ENCODE measurements around the gene VASH2.

The VASH2 gene

GRCh38 chr1:212959266-212960220, 9.2 kb downstream of the VASH2 start:
- no peak for TF ChIP-seq TAF1 (IDR thresholded peaks at IDR 0.05; ENCODE audit: low read depth)
- no peak for TF ChIP-seq TCF12 (IDR thresholded peaks at IDR 0.05; ENCODE audit: low read depth)

GRCh38 chr1:212960932-212961331, 10.6 kb downstream of the VASH2 start:
- no peak for TF ChIP-seq YY1 (IDR thresholded peaks at IDR 0.05; ENCODE audit: low read depth)
- TF ChIP-seq TAF1 (IDR thresholded peaks at IDR 0.05; ENCODE audit: low read depth) = no peak
- TF ChIP-seq FOXM1 (IDR thresholded peaks at IDR 0.05; ENCODE audit: borderline replicate concordance, low read depth) = no peak
- no peak for TF ChIP-seq EGR1 (IDR thresholded peaks at IDR 0.05)
- no peak for TF ChIP-seq MAX (IDR thresholded peaks at IDR 0.05)
- TF ChIP-seq TEAD4 (IDR thresholded peaks at IDR 0.05) = no peak
- no peak for TF ChIP-seq REST (IDR thresholded peaks at IDR 0.05; ENCODE audit: low read depth)
- TF ChIP-seq RAD21 (IDR thresholded peaks at IDR 0.05; ENCODE audit: low read depth) = no peak
- TF ChIP-seq ZBTB7A (IDR thresholded peaks at IDR 0.05; ENCODE audit: low read depth) = no peak
- TF ChIP-seq NFIC (IDR thresholded peaks at IDR 0.05) = no peak
- TF ChIP-seq CEBPB (IDR thresholded peaks at IDR 0.05) = no peak
- no peak for TF ChIP-seq CREB1 (IDR thresholded peaks at IDR 0.05; ENCODE audit: low read depth)
- TF ChIP-seq TCF12 (IDR thresholded peaks at IDR 0.05; ENCODE audit: low read depth) = no peak
- TF ChIP-seq USF1 (IDR thresholded peaks at IDR 0.05) = no peak
- no peak for TF ChIP-seq EP300 (IDR thresholded peaks at IDR 0.05; ENCODE audit: borderline replicate concordance)

- no peak for TF ChIP-seq CEBPB (IDR thresholded peaks at IDR 0.05)
- TF ChIP-seq TCF12 (IDR thresholded peaks at IDR 0.05; ENCODE audit: low read depth) = no peak
- TF ChIP-seq ZBTB7A (IDR thresholded peaks at IDR 0.05; ENCODE audit: low read depth) = no peak
- TF ChIP-seq RAD21 (IDR thresholded peaks at IDR 0.05; ENCODE audit: low read depth) = no peak
- no peak for TF ChIP-seq TAF1 (IDR thresholded peaks at IDR 0.05; ENCODE audit: low read depth)
- no peak for TF ChIP-seq EGR1 (IDR thresholded peaks at IDR 0.05)
- TF ChIP-seq CREB1 (IDR thresholded peaks at IDR 0.05; ENCODE audit: low read depth) = no peak
Observed at GRCh38 chr1:212962509-212962908, 12.2 kb downstream of the VASH2 start.

- TF ChIP-seq USF1 (IDR thresholded peaks at IDR 0.05) (no peak), EP300 (IDR thresholded peaks at IDR 0.05; ENCODE audit: borderline replicate concordance) (no peak), FOXM1 (IDR thresholded peaks at IDR 0.05; ENCODE audit: borderline replicate concordance, low read depth) (no peak), EGR1 (IDR thresholded peaks at IDR 0.05) (no peak), YY1 (IDR thresholded peaks at IDR 0.05; ENCODE audit: low read depth) (no peak), RAD21 (IDR thresholded peaks at IDR 0.05; ENCODE audit: low read depth) (no peak)
Observed at GRCh38 chr1:212964102-212964501, 13.8 kb downstream of the VASH2 start.

GRCh38 chr1:212966616-212967015, 16.3 kb downstream of the VASH2 start:
- TF ChIP-seq TEAD4 (IDR thresholded peaks at IDR 0.05) = no peak
- TF ChIP-seq TCF12 (IDR thresholded peaks at IDR 0.05; ENCODE audit: low read depth) = no peak
- no peak for TF ChIP-seq YY1 (IDR thresholded peaks at IDR 0.05; ENCODE audit: low read depth)
- no peak for TF ChIP-seq USF1 (IDR thresholded peaks at IDR 0.05)
- TF ChIP-seq CREB1 (IDR thresholded peaks at IDR 0.05; ENCODE audit: low read depth) = no peak
- TF ChIP-seq MAX (IDR thresholded peaks at IDR 0.05) = no peak
- TF ChIP-seq CEBPB (IDR thresholded peaks at IDR 0.05) = no peak
- no peak for TF ChIP-seq NFIC (IDR thresholded peaks at IDR 0.05)
- TF ChIP-seq EP300 (IDR thresholded peaks at IDR 0.05; ENCODE audit: borderline replicate concordance) = no peak
- TF ChIP-seq TAF1 (IDR thresholded peaks at IDR 0.05; ENCODE audit: low read depth) = no peak
- TF ChIP-seq RAD21 (IDR thresholded peaks at IDR 0.05; ENCODE audit: low read depth) = no peak
- no peak for TF ChIP-seq ZBTB7A (IDR thresholded peaks at IDR 0.05; ENCODE audit: low read depth)
- TF ChIP-seq EGR1 (IDR thresholded peaks at IDR 0.05) = no peak
- no peak for TF ChIP-seq FOXM1 (IDR thresholded peaks at IDR 0.05; ENCODE audit: borderline replicate concordance, low read depth)

- TF ChIP-seq MAX (IDR thresholded peaks at IDR 0.05) (no peak), RAD21 (IDR thresholded peaks at IDR 0.05; ENCODE audit: low read depth) (peak; percentile 16; the same call in 1 of the 2 replicates)
Observed at GRCh38 chr1:212967801-212968200, 17.5 kb downstream of the VASH2 start.

- no peak for TF ChIP-seq ZBTB7A (IDR thresholded peaks at IDR 0.05; ENCODE audit: low read depth)
- no peak for TF ChIP-seq FOXM1 (IDR thresholded peaks at IDR 0.05; ENCODE audit: borderline replicate concordance, low read depth)
- TF ChIP-seq EP300 (IDR thresholded peaks at IDR 0.05; ENCODE audit: borderline replicate concordance) = no peak
- no peak for TF ChIP-seq NFIC (IDR thresholded peaks at IDR 0.05)
- no peak for TF ChIP-seq MAX (IDR thresholded peaks at IDR 0.05)
- no peak for TF ChIP-seq RAD21 (IDR thresholded peaks at IDR 0.05; ENCODE audit: low read depth)
- TF ChIP-seq YY1 (IDR thresholded peaks at IDR 0.05; ENCODE audit: low read depth) = no peak
- TF ChIP-seq CREB1 (IDR thresholded peaks at IDR 0.05; ENCODE audit: low read depth) = no peak
- no peak for TF ChIP-seq USF1 (IDR thresholded peaks at IDR 0.05)
- TF ChIP-seq TCF12 (IDR thresholded peaks at IDR 0.05; ENCODE audit: low read depth) = no peak
- TF ChIP-seq REST (IDR thresholded peaks at IDR 0.05; ENCODE audit: low read depth) = no peak
- TF ChIP-seq CEBPB (IDR thresholded peaks at IDR 0.05) = no peak
- no peak for TF ChIP-seq EGR1 (IDR thresholded peaks at IDR 0.05)
- no peak for TF ChIP-seq TAF1 (IDR thresholded peaks at IDR 0.05; ENCODE audit: low read depth)
- TF ChIP-seq TEAD4 (IDR thresholded peaks at IDR 0.05) = no peak
Observed at GRCh38 chr1:212968368-212968863, 18.1 kb downstream of the VASH2 start.

All from Ishikawa (cell line).